NCI-H226 (cell line): ENCODE results near the gene GPR155.
"Not testable (repeated sequence)": the region's sequence is repeated elsewhere in the genome, so short reads cannot be mapped to it uniquely, and the experiment has no call there.

ENCODE experiments used
- DNase-seq: peaks from one replicate; pipeline ENCODE4 v3.0.0-alpha.2; 2015

The GPR155 gene

GRCh38 chr2:174489520-174489919, 2.7 kb upstream of the GPR155 start:
- DNase-seq: not testable (repeated sequence)

GRCh38 chr2:174487820-174488162, 962 bp upstream of the GPR155 start:
- DNase-seq: no peak

GRCh38 chr2:174487108-174487819, 435 bp upstream of the GPR155 start:
- DNase-seq: peak; percentile 90

GRCh38 chr2:174485788-174486562, 854 bp downstream of the GPR155 start:
- DNase-seq: no peak

- DNase-seq: not testable (repeated sequence)
Measured at GRCh38 chr2:174485045-174485444, 1.8 kb downstream of the GPR155 start.

- DNase-seq: no peak
Measured at GRCh38 chr2:174484573-174484972, 2.3 kb downstream of the GPR155 start.

- DNase-seq: no peak
Measured at GRCh38 chr2:174482854-174483253, 4.0 kb downstream of the GPR155 start.

- DNase-seq: no peak
Measured at GRCh38 chr2:174477759-174478158, 9.1 kb downstream of the GPR155 start.

GRCh38 chr2:174473796-174474195, 13.0 kb downstream of the GPR155 start:
- DNase-seq: no peak

GRCh38 chr2:174465327-174465726, 21.5 kb downstream of the GPR155 start:
- DNase-seq: no peak

- DNase-seq: no peak
Measured at GRCh38 chr2:174461221-174461620, 25.6 kb downstream of the GPR155 start.

GRCh38 chr2:174454566-174454965, 32.3 kb downstream of the GPR155 start:
- no peak for DNase-seq

- DNase-seq: no peak
Measured at GRCh38 chr2:174450021-174450816, 36.6 kb downstream of the GPR155 start.

GRCh38 chr2:174449033-174449432, 37.8 kb downstream of the GPR155 start:
- no peak for DNase-seq

- no peak for DNase-seq
Measured at GRCh38 chr2:174446531-174446930, 40.3 kb downstream of the GPR155 start.

GRCh38 chr2:174445248-174445647, 41.6 kb downstream of the GPR155 start:
- DNase-seq: no peak

GRCh38 chr2:174444761-174445160, 42.1 kb downstream of the GPR155 start:
- no peak for DNase-seq

GRCh38 chr2:174442546-174443510, 44.0 kb downstream of the GPR155 start:
- DNase-seq: peak; percentile 83

GRCh38 chr2:174439950-174440349, 46.9 kb downstream of the GPR155 start:
- DNase-seq: no peak

GRCh38 chr2:174439323-174439722, 47.5 kb downstream of the GPR155 start:
- no peak for DNase-seq

GRCh38 chr2:174438146-174438886, 48.5 kb downstream of the GPR155 start:
- no peak for DNase-seq

GRCh38 chr2:174436351-174436750, 50.5 kb downstream of the GPR155 start:
- no peak for DNase-seq
